PC-9 (cell line): ENCODE results near the gene ST7. TPM values are rescaled to one million over a fixed set of nuclear protein-coding genes. Genes with fewer than 3 reads are reported as not detected.

ENCODE experiments used
- BruUV-seq: library from RNA; stranded (reverse); fragments of 400-500 nt; replicated peaks from 2 replicates; lab custom pipeline; 2021; lab: Mats Ljungman, UMichigan
- CTCF ChIA-PET: fragments of 300-600 bp; sonication (Branson Sonifier 250); formaldehyde crosslinking; loops from one replicate; lab custom pipeline; 2022; ENCODE audit warnings: antibody characterized with exemption; lab: Charles Lee
- POLR2A ChIA-PET: fragments of 300-600 bp; sonication (Branson Sonifier 250); formaldehyde crosslinking; loops from one replicate; lab custom pipeline; 2022; ENCODE audit warnings: antibody characterized with exemption; ENCODE audit not compliant: unreplicated experiment; lab: Charles Lee
- DNase-seq, 2 experiments: peaks; one replicate each; pipeline versions ENCODE4 v3.0.0 to v3.0.0-alpha.2; 2015 to 2022; ENCODE audit warnings: mixed read lengths in 1 of 2
- H2AFZ ChIP-seq: fragments of 200-600 bp; sonication (generic); 2 replicates; pipeline ENCODE4 v1.8.1; 2017; ENCODE audit warnings: antibody characterized with exemption
- H3F3A ChIP-seq: fragments of 200-600 bp; sonication (generic); 2 replicates; pipeline ENCODE4 v1.8.1; 2017; ENCODE audit warnings: antibody characterized with exemption, mild to moderate bottlenecking, low read depth; ENCODE audit not compliant: insufficient read depth
- H3K27ac ChIP-seq: fragments of 200-600 bp; sonication (generic); 2 replicates; pipeline ENCODE4 v1.6.1; 2016; ENCODE audit warnings: mixed run types
- H3K27me3 ChIP-seq: fragments of 200-600 bp; sonication (generic); 2 replicates; pipeline ENCODE4 v1.6.1; 2016; ENCODE audit warnings: low read depth, mixed run types; ENCODE audit not compliant: insufficient read depth
- H3K36me3 ChIP-seq: fragments of 200-600 bp; sonication (generic); 2 replicates; pipeline ENCODE4 v1.6.1; 2016; ENCODE audit warnings: low read depth, mixed run types
- H3K4me1 ChIP-seq: fragments of 200-600 bp; sonication (generic); replicated peaks from 2 replicates; pipeline ENCODE4 v1.6.1; 2016; ENCODE audit warnings: mixed run types; ENCODE audit not compliant: insufficient read depth
- H3K4me2 ChIP-seq: fragments of 200-600 bp; sonication (generic); 2 replicates; pipeline ENCODE4 v1.6.1; 2017; ENCODE audit warnings: mixed run types
- H3K4me3 ChIP-seq: fragments of 200-600 bp; sonication (generic); 2 replicates; pipeline ENCODE4 v1.6.1; 2016; ENCODE audit warnings: mixed run types
- H3K79me2 ChIP-seq: fragments of 200-600 bp; sonication (generic); 2 replicates; pipeline ENCODE4 v1.6.1; 2017; ENCODE audit warnings: low read depth, mixed run types
- H3K9me2 ChIP-seq: fragments of 200-600 bp; sonication (generic); 2 replicates; pipeline ENCODE4 v1.8.1; 2017; ENCODE audit warnings: mild to moderate bottlenecking; ENCODE audit not compliant: insufficient read depth
- H3K9me3 ChIP-seq: fragments of 200-600 bp; sonication (generic); 2 replicates; pipeline ENCODE4 v1.8.1; 2016; ENCODE audit warnings: low read depth; ENCODE audit not compliant: insufficient read depth
- H4K20me1 ChIP-seq: fragments of 200-600 bp; sonication (generic); 2 replicates; pipeline ENCODE4 v1.8.1; 2017; ENCODE audit not compliant: insufficient read depth
- EZH2 ChIP-seq: fragments of 200-600 bp; sonication (generic); IDR thresholded peaks from 2 replicates; pipeline ENCODE4 v1.8.0; 2017; ENCODE audit warnings: antibody characterized with exemption, low read depth
- intact Hi-C: fragments of 100-400 bp; cut with micrococcal nuclease; formaldehyde crosslinking; loops from one replicate; pipeline ENCODE4 v1.10.0; 2022; ENCODE audit not compliant: unreplicated experiment
- total RNA-seq: library from RNA; stranded (reverse); gene quantifications from 2 replicates; pipeline ENCODE4 v1.2.3, GENCODE V29; 2021
- TF ChIP-seq, protein P1 (sequence below): fragments of 200-600 bp; sonication (generic); conservative IDR thresholded peaks from 2 replicates; pipeline ENCODE4 v1.6.1; 2017; ENCODE audit warnings: mixed run types, antibody characterized with exemption, mild to moderate bottlenecking, moderate library complexity

Gene ST7
- total RNA-seq, 1 experiment from 2014 or later, result 25.8 TPM

DNA sequence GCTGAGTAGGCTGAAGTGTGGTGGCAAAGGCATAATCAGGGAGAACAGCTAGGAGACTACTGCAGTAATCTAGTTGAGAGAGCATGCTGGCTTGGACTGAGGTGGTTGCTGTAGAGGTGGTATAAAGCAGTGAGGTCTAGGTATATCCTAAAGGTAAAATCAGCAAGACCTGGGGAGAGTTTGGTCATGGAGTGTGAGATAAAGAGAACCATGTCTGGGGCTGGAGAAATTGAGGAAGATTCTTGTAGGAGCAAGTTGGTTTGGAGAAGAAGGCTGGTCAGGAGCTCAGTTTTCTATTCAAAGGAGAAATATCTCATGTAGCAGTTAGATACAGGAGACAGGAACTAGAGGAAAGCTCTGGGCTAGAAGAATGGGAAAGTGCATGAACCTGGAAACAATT is 32.9 kb upstream of the ST7 start:
- H3K79me2 ChIP-seq, result no peaks in the 10 kb centered on the region
- CTCF ChIA-PET, result no interaction called here
- POLR2A ChIA-PET, result no interaction called here
- no peaks in the 10 kb centered on the region for H3K9me3 ChIP-seq
- no TSS peak for BruUV-seq
- no peaks in the 10 kb centered on the region for H4K20me1 ChIP-seq
- no peak for DNase-seq
- intact Hi-C loops, result loop anchor here (5.0 kb wide), 1 partner anchor 763 kb away; no protein-coding TSS in a partner anchor
- TF ChIP-seq EZH2, result no peak
- TF ChIP-seq, protein P1, sequence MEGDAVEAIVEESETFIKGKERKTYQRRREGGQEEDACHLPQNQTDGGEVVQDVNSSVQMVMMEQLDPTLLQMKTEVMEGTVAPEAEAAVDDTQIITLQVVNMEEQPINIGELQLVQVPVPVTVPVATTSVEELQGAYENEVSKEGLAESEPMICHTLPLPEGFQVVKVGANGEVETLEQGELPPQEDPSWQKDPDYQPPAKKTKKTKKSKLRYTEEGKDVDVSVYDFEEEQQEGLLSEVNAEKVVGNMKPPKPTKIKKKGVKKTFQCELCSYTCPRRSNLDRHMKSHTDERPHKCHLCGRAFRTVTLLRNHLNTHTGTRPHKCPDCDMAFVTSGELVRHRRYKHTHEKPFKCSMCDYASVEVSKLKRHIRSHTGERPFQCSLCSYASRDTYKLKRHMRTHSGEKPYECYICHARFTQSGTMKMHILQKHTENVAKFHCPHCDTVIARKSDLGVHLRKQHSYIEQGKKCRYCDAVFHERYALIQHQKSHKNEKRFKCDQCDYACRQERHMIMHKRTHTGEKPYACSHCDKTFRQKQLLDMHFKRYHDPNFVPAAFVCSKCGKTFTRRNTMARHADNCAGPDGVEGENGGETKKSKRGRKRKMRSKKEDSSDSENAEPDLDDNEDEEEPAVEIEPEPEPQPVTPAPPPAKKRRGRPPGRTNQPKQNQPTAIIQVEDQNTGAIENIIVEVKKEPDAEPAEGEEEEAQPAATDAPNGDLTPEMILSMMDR, result no peak
- no peak overlapping the region for H2AFZ ChIP-seq
- no peak overlapping the region for H3K27ac ChIP-seq
- H3K4me2 ChIP-seq, result no peak overlapping the region
- no peaks in the 10 kb centered on the region for H3K27me3 ChIP-seq
- H3K4me3 ChIP-seq, result no peak overlapping the region
- no peaks in the 10 kb centered on the region for H3K4me1 ChIP-seq
- no peaks in the 10 kb centered on the region for H3K9me2 ChIP-seq
- H3K36me3 ChIP-seq, result peaks cover 19% of the 10 kb centered on the region; the same call in 1 of the 2 replicates
- peaks cover 16% of the 10 kb centered on the region for H3F3A ChIP-seq

DNA sequence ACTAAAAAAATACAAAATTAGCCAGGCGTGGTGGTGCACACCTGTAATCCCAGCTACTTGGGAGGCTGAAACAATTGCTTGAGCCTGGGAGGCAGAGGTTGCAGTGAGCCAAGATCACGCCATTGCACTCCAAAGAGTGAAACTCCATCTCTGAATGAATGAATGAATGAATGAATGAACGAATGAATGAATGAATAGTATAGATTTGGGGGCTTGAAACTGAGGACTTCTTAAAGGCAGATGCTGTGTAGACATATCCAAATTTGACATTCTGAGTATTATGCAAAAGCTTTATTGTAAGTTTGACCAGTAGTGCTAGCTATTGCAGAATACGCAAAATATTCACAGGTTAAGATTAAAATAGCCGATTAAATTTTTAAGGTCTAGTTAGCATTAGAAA is 30.8 kb upstream of the ST7 start:
- no peaks in the 10 kb centered on the region for H3K9me3 ChIP-seq
- no peaks in the 10 kb centered on the region for H3K79me2 ChIP-seq
- H3F3A ChIP-seq, result peaks cover 16% of the 10 kb centered on the region
- no TSS peak for BruUV-seq
- H3K9me2 ChIP-seq, result no peaks in the 10 kb centered on the region
- no peak for DNase-seq
- no peak overlapping the region for H2AFZ ChIP-seq
- no peaks in the 10 kb centered on the region for H4K20me1 ChIP-seq
- H3K4me1 ChIP-seq, result no peaks in the 10 kb centered on the region
- ChIA-PET CTCF (interaction anchor here (0.6 kb wide), 1 partner anchor 397 kb away, joined by 3 read pairs; no protein-coding TSS in a partner anchor), POLR2A (no interaction called here)
- H3K36me3 ChIP-seq, result 0 out of 2 replicates have a peak, but pooled peaks cover 4% of the 10 kb centered on the region
- intact Hi-C loops, result loop anchor here (5.0 kb wide), 1 partner anchor 765 kb away; no protein-coding TSS in a partner anchor
- H3K27me3 ChIP-seq, result no peaks in the 10 kb centered on the region
- H3K4me2 ChIP-seq, result no peak overlapping the region
- no peak overlapping the region for H3K4me3 ChIP-seq
- TF ChIP-seq, protein P1, result no peak
- no peak for TF ChIP-seq EZH2
- no peak overlapping the region for H3K27ac ChIP-seq

DNA sequence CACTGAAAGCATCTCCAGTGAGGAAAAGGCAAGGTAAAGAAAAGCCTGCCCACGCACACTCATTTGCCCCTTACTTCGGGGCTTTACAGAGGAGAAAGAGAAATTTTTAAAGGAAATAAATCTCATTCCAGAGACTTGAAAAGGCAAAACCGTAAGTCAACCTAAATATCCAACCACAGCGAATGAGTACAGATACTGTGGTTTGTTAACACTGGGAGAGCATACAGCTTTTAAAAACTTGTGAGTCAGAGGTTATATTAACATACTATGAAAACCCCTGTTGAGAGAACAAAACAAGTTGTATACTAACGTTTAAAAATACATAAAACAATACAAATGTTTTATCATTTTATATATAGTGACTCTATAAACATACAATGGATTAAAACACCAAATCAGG is 28.6 kb upstream of the ST7 start:
- H3K4me3 ChIP-seq, result no peak overlapping the region
- DNase-seq, result no peak
- TF ChIP-seq, protein P1, result no peak
- no peak for TF ChIP-seq EZH2
- H3K4me2 ChIP-seq, result no peak overlapping the region
- intact Hi-C loops, result loop anchor here (5.0 kb wide), 1 partner anchor 767 kb away; no protein-coding TSS in a partner anchor
- H3K27ac ChIP-seq, result no peak overlapping the region; the same call in 1 of the 2 replicates
- H3K9me3 ChIP-seq, result no peaks in the 10 kb centered on the region
- CTCF ChIA-PET, result no interaction called here
- peaks cover 16% of the 10 kb centered on the region for H3F3A ChIP-seq
- H3K27me3 ChIP-seq, result no peaks in the 10 kb centered on the region
- POLR2A ChIA-PET, result interaction anchor here (0.7 kb wide), 1 partner anchor 8 kb away, joined by 5 read pairs; no protein-coding TSS in a partner anchor
- H2AFZ ChIP-seq, result no peak overlapping the region
- no peaks in the 10 kb centered on the region for H3K36me3 ChIP-seq
- H4K20me1 ChIP-seq, result no peaks in the 10 kb centered on the region
- no peaks in the 10 kb centered on the region for H3K79me2 ChIP-seq
- H3K9me2 ChIP-seq, result no peaks in the 10 kb centered on the region
- no peaks in the 10 kb centered on the region for H3K4me1 ChIP-seq
- no TSS peak for BruUV-seq
